Measurements from ENCODE around the gene CHIC2.
A peak's percentile ranks its signal among the peaks of the same experiment; 100 is the strongest.

The CHIC2 gene

DNA sequence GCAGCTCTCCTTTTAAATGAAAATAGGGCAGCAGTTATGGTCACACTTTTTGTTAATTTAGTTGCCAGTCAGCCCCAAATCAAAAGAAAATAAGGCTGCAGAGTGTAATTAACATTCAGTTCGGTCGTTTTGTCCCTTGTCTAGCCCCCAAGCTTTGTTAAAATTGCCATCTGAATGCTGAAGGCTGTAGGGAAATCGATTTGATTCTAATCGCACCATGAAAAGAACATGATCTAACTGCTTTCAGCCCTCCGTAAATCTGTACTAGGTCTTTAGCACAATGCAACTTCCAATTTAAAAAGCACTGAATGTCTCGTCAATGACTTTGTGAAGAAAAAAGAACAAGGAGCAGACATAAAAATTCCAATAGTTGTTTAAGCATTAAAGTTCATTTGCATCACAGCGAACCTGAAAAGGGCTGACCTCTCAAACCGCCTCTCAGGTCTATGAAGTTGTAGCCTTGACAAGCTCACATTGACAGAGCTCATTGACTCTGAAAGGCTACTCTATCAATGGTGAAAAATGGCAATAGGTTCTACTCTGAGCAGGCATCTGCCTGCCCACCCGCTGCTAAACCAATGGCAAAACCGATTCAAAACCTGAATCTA is 48.9 kb downstream of the CHIC2 start:
- H3K27ac ChIP-seq, result no peak overlapping the region
- DNase-seq (ENCODE audit: low read depth, low spot score), result no peak

DNA sequence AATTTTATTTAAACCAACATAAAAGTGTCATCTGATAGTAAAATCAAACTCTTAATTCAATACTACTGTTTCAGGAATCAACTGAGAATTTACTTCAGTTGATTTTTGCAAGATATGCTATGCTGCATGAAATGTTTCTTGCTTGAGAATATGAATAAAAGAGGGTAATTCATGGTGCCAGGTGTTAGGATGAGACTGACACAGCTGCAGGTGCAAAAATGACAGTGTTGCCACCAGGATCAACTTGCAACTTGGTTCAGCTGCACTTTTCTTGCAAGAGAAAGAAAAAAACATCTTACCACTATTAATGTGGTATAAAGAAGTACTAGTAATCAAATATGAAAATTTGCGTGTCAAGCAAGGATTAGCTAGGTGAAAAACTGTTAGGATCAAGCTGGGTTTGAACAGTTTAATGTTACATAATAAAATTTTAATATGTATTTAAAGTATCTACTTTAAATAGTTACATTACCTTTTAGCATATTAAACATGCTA is 49.7 kb downstream of the CHIC2 start:
- no peak for DNase-seq (ENCODE audit: low read depth, low spot score)
- no peak overlapping the region for H3K27ac ChIP-seq

DNA sequence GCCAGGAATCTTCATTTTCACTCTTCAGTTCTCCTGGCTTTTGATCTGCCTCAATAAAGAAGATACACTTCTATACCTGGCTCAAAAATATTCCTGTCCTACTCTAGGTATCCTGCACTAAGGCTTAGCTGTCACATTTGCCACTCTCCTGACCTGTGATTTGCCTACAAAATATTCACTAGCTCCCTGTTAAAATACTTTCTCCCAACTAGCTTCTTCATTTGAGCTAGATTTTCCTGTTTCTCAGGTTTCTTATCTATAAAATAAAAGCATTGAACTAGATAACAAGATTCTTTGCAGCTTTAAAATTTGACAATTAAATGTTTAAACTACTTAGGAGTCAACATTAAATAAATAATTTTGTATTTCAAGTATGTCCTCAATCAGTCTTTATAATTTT is 53.2 kb downstream of the CHIC2 start:
- H3K27ac ChIP-seq, result no peak overlapping the region
- DNase-seq (ENCODE audit: low read depth, low spot score), result no peak

DNA sequence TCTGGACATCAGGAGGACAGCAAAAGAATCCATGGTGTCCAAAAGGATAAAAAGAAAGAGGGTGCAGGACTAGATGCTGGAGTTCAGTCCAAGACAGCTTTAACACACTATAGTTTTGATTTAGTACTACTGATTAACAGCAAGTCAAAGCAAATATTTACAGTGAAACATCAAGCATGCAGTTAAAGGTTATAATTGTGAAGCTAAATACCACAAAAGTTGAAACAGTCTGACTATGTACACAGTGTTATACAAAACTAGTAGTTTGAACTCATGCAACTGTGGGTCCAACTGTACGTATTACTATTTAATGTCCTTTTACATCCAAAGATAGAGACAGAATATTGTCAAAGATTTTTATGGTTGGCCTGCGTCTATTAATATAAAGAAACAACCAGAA is 57.6 kb downstream of the CHIC2 start:
- DNase-seq (ENCODE audit: low read depth, low spot score), result no peak
- no peak overlapping the region for H3K27ac ChIP-seq

DNA sequence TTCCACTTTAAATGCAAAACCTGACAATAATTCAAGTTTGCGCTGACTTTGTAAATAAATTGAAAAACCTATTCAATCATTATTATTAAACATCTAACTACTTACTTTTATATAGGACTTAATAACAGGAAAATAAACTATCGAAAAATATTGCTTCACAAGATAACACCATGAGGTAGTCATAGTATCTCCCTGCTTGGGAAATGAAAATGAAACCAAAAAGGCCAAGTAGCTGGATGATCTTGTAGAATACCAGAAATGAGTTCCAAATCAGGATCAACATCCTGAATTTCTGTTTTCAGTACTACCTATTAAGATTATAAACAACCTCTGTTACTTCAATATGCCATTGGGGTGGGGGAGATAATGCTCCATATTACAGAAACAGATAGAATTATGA is 58.9 kb downstream of the CHIC2 start:
- H3K27ac ChIP-seq, result no peak overlapping the region
- no peak for DNase-seq (ENCODE audit: low read depth, low spot score)

DNA sequence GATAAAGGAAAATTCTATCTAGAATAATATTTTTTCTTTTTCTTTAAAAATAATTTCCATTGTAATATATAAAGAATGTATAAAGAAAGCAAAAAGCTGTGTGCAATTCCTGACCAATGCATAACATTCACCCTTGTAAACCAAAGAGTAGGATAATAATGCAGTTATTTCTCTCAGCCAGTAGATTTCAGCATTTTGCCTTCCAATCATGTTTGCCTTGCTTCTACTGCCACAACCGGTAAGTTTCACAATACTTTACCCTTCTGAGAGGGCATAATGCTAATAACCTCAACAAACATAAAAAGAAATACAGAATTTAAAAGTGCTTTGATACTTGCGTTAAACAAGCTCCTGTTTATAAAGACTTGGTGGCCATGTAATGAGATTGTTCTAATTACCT is 59.9 kb downstream of the CHIC2 start:
- H3K27ac ChIP-seq, result no peak overlapping the region
- DNase-seq (ENCODE audit: low read depth, low spot score), result no peak

DNA sequence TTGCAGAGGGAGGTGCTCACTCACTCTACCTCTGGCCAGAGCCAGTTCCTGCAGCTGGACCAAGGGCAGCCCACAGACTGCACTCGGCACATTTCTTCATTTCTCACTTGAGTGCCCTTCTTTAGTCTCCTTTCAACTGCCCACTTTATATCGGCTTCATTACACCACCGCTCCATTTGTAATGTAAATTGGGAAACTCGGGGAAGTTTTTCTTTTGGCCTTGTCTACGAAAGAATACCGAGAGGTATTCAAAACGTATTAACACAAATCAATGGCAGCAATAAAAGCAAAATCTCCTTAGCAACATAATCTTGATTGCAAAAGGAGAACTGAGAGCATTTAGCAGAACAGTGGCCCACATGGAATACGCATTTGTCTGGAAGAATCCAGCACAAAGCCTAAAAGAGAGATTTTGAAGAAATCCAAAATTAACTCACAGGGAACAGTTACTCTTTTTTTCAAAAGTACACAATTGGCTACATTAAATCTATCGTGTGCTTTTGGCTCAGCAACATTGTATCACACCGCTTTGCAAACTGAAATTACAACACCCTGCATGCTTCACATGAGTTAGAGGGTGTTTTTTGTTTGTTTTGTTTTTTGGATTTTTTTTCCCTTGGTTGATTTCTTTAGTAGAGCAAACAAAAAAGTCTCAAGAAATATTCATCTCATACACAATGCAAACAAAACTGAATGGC is 62.6 kb downstream of the CHIC2 start:
- no peak for DNase-seq (ENCODE audit: low read depth, low spot score)
- no peak overlapping the region for H3K27ac ChIP-seq

DNA sequence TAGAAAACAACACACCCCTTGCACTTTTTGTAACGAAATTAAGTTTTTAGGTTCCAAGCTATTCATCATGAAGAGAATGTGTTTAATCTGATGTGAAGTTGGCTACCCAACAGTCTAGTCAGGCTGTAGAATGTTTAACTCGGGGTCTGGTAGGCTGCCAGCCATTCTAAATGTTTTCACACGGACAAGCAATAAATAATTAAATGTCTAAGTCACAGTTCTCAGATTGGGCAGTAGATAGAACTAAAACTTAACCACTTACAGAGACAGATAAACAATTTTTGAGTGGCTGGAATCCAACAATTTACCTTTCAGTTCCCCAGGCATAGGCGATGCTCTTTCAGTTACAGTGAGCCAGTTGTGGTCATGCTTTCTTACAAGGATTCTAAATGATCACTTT is 66.5 kb downstream of the CHIC2 start:
- H3K27ac ChIP-seq, result no peak overlapping the region
- no peak for DNase-seq (ENCODE audit: low read depth, low spot score)

DNA sequence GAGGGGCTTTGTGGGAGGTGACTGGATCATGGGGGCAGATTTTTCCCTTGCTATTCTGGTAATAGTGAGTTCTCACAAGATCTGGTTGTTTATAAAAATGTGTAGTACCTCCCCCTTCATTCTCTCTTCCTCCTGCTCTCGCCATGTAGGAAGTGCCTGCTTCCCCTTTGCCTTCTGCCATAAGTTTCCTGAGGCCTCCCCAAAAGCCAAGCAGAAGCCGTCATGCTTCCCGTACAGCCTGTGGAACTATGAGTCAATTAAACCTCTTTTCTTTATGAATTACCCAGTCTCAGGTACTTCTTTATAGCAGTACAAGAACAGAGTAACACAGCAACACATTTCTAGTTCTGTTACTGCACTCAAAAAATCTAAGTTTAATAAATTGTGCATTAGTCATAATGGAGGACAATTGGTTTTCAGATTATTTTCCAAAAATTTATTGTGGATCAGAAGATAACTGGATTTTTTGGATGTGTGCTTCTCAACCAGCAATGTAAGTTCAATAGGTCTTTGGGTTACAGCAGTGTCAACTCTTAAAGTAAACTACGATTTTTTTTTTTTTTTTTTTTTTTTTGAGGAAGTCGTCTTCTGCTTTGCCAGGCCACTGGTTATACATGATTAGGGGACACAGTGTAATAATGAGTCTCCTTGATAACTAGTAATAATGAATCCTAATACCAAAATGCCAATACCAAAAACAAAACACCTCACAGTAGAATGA is 69.9 kb downstream of the CHIC2 start:
- no peak for DNase-seq (ENCODE audit: low read depth, low spot score)
- no peak overlapping the region for H3K27ac ChIP-seq

DNA sequence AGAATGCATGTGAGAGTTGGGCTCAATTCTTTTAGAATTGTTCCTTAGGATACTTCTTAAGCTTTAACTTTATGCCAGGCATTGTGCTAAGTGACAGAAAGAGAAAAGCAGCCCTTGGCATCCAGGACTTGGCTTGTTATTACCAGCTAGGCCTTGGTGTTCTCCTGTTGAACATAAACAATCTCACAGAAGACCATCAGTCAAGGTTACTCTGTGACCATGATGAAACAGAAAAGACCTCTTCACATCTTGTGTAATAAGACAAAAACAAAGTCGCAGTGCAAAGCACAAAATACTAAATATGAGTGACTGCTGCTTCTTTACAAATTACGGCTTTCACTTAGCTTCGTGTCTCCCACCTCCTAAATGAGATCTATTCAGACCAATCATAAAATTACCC is 71.6 kb downstream of the CHIC2 start:
- no peak for DNase-seq (ENCODE audit: low read depth, low spot score)
- peak overlapping the region; percentile 78 for H3K27ac ChIP-seq

DNA sequence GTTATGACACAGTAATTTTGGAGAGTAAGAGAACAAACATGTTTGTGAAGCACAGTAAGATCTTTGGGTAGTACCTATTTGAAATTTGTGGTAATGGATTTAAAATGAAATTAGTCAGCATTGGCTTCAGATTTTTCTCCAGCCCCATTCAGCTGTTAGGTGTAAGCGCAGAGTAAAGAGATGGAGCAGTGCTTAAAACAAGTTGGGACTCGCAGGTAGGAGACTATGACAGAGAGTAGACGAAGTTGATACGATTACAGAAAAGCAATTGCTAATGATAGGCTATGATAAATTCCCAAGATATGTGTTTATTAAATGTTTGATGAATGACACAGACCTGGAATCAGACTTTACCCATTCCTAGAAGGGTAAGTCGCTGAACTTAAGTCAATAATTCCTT is 72.6 kb downstream of the CHIC2 start:
- H3K27ac ChIP-seq, result peak overlapping the region; percentile 78
- DNase-seq (ENCODE audit: low read depth, low spot score), result peak; percentile 90

DNA sequence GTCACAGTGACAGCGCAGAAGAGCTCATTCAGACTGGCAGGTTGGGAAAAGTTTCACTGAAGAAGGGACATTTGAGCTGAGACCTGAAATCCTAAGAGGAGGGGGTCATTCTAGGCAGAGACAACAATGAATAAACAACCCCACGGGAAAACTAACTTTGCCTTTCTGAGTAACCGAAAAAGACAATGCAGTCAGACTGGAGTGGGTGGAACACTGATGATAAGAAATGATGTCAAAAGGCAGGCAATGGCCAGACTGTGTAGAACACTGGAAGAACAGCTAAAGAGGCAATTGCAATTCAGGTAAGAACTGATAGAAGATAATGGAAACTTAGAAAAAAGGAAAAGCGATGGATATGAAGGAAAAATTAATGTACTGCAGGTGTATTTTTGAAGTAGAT is 73.8 kb downstream of the CHIC2 start:
- DNase-seq (ENCODE audit: low read depth, low spot score), result no peak
- peak overlapping the region; percentile 78 for H3K27ac ChIP-seq

DNA sequence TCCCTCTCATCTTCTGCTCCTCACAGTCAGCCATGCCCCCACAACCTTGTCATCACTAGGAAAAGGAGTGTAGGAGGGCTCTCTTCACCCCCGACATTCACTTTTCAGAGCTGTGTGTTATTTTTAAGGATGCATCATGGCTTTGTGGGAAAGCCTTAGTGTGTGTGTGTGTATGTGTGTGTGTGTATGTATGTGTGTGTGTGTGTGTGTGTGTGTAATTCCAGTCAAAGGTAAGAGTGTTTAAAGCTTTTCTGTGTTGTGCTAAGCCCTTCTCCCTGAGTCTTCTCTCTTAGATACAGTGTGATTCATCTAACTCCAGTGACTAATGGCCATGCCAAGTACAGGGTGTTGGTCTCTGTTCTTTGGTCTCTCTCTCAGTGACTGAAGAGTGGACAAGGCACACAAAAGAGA is 76.6 kb downstream of the CHIC2 start:
- peak overlapping the region; percentile 38 for H3K27ac ChIP-seq
- DNase-seq (ENCODE audit: low read depth, low spot score), result peak; percentile 72

DNA sequence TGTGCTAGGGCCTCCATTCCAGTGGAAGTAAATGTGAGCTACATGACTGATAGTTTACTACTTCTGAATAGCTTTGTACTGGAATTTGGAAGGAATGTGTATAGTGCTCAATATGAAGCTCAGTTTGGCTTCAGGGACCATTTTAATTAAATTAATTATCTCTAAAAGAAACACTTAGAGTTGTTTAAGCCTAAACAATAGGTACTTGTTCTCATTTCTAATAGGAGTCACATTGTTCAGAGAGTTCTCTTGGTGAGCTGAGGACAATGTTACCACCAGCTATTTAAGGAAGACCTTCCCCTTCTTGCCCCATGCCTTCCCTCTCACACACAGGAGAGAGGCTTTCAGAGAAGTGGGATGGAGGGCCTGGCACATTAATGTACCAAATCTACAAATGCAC is 78.3 kb downstream of the CHIC2 start:
- no peak overlapping the region for H3K27ac ChIP-seq
- DNase-seq (ENCODE audit: low read depth, low spot score), result no peak

DNA sequence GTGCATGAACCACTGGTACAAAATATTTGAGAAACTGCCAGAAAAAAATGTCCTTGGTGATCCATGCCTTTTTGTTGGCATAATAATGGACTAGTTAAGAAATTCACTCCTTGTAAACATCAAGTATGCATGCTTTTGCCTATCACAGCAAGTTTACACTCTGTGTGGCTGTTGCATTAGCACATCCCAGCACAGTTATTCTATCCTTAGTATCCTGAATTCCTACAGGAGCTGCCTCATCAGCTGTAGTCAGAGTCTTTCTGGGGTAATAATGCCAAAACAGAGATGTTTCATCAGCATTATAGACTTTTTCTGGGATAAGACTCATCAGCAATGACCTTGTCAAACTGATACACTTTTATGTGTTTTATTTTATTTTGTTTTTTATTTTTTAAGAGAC is 82.8 kb downstream of the CHIC2 start:
- no peak overlapping the region for H3K27ac ChIP-seq

DNA sequence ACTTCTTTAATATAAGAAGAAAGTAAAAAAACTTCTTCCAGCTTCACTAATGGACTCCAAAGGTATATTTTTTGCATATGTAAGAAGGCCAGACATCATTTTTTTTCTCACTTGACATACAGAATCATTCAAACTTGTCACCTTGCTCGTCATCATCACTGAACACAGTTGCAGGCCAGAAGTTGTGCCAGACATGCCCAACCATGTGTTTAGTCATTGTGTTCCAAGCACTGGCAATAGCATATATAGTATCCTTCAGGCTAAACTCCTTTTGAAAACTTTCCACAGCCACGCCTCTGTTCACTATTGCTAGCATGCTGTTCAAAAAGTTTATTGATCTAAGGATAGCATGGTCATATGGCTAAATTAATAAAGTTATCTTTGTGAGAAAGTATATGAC is 83.3 kb downstream of the CHIC2 start:
- no peak overlapping the region for H3K27ac ChIP-seq
- DNase-seq (ENCODE audit: low read depth, low spot score), result no peak

More for the DNA sequence above, 82.8 kb downstream of the CHIC2 start:
- DNase-seq (ENCODE audit: low read depth, low spot score), result no peak

DNA sequence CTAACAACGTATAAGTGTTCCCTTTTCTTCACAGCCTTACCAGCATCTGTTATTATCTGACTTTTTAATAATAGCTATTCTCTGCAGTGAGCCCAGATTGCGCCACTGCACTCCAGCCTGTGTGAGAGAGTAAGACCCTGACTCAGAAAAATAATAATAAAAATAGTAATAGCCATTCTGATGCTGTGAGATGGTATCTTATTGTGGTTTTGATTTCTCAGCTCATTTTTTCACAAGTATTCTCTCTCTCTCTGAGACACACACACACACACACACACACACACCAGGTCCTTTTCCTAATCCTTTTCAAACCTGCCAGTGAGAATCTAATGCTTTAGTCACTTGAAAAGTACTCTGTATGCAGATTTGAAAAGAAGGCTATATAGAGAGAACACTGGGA is 89.8 kb downstream of the CHIC2 start:
- DNase-seq (ENCODE audit: low read depth, low spot score), result no peak
- no peak overlapping the region for H3K27ac ChIP-seq

DNA sequence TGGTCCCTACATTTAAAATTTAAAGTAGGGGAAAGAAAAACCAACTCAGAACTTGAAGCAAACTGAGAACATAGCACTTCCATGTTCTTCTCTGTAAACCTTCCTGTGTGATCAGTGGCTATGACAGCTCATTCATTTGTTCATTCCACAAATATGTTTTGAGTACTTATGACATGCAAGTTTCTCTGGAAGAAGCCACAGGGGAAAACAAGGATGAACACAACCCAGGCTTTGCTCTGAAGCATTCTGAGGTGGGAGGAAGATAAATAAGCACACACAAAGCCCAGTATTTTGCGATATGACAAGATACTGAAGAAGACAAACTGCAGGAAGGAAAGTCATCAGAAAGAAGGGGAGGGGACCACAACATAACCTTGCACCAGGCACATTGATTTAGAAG is 96.4 kb downstream of the CHIC2 start:
- H3K27ac ChIP-seq, result no peak overlapping the region
- DNase-seq (ENCODE audit: low read depth, low spot score), result no peak

DNA sequence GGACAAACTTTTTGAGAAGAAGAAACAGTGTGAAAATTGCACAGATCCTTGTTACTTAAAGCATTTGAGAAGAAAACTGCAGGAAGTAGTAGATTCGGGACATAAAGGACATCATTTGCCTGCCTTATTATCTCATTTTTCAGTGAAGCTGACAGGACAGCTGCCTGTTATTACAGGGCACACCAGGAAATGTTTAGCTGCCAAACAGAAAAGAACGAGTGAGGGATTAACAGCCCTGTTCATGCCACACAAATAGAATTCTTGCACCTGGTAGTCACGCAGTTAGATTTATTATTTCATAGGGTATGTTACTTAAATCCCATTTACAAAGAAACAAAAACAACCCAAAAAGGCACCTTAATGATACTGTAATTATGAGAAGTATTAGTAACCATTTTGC is 100.6 kb downstream of the CHIC2 start:
- DNase-seq (ENCODE audit: low read depth, low spot score), result no peak
- H3K27ac ChIP-seq, result peak overlapping the region; percentile 62

DNA sequence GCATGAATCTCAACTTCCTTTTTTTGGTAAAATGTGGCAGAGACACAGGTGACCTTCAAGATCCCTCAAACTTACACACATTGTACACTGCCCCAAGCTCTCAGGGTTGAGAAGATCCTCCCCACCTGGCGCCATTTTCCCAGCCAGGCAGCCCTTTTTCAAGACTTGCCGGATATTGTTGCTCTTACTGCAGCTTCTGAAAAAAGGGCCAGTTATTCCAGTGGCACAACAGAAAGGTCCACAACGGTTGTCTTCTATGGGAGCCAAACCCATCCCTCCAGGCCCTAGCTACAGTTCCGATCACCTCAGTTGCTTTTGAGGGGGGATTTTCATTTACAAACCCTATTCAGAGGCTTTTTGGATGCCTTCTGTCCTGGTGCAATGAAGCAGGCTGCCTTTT is 101.1 kb downstream of the CHIC2 start:
- H3K27ac ChIP-seq, result peak overlapping the region; percentile 62
- no peak for DNase-seq (ENCODE audit: low read depth, low spot score)

DNA sequence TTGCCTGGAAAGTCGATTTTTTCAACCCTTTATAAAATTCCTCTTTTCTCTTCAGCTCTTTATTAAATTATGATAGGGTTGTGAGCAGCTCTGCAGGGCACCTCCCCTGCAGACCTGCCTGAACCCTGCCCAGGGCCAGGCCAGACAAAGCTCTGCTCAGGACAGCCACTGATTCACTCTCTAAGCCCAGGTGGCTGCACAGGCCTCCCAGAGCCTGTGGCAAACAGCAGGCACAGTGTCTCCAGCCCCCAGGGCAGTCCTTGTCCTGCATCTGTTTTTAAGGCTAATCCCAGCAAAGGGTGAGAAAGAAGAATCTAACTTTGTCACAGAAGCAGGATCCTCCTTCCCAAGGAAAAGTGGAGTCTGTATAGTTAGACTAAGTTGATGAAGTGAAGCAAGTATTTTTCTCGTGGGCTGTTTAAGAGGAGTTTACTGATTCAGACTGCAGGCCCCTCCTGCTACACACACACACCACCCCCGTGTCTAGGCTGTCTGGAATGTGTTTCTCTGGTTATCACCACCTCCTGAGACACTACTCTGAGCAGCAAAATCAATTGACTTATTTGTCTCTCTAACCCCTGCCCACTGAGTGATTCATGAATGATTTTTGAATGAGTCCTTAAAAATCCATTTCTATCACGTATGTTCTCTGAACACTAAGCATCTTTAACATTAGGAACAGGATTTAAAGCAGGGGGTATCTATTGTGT is 101.7 kb downstream of the CHIC2 start:
- peak overlapping the region; percentile 62 for H3K27ac ChIP-seq
- DNase-seq (ENCODE audit: low read depth, low spot score), result peak; percentile 62

Data from epithelial cell of prostate (primary cell).